PFSK-1 (cell line): ENCODE measurements around the gene CNN2.

ENCODE experiments used
- POLR2AphosphoS5 ChIP-seq: IDR thresholded peaks from 2 replicates; pipeline ENCODE4 v1.6.1; 2012; ENCODE audit warnings: low read depth, mild to moderate bottlenecking, control low read depth, low read length, moderate library complexity
- SIN3A ChIP-seq: IDR thresholded peaks from 2 replicates; pipeline ENCODE4 v1.6.1; 2012; ENCODE audit warnings: mild to moderate bottlenecking, low read length, moderate library complexity, borderline replicate concordance; ENCODE audit not compliant: insufficient read depth

DNA sequence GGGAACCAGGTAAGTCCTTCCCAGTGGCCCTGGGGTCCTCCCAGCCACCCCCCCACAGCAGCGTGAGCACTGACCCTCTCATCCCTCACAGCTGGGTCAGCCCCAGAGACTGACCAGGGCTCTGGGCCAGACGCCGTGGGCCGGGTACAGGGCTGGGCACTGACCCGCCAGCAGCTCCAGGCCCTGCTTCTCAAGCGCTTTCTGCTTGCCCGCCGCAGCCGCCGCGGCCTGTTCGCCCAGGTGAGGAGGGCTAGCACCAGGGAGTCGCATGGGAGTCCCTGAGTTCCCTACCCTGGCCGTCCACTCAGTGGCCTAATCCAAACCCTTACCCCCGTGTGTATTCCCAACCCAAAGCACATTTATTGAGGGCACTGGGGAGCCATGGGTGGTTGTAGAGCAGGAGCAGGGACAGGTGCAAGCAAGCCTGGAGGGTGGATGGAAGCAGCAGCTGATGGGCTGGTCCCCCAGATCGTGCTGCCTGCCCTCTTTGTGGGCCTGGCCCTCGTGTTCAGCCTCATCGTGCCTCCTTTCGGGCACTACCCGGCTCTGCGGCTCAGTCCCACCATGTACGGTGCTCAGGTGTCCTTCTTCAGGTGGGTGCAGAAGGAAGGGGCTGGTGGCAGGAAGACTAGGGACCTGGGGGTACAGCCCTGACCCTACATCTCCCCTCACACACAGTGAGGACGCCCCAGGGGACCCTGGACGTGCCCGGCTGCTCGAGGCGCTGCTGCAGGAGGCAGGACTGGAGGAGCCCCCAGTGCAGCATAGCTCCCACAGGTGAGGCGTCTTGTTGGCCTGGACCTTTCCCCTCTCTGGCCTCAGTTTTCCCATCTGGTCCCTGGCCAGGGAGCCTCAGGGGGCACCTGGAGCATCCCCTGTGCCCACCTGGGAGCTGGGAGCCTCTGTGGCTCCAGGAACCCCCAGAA is 28.0 kb downstream of the CNN2 start:
- TF ChIP-seq SIN3A (no peak), POLR2AphosphoS5 (no peak)
